Heart right ventricle (tissue), 16 donors: Measurements from ENCODE around the gene NAV1. TPM values are rescaled to one million over a fixed set of nuclear protein-coding genes. Genes with fewer than 3 reads are reported as not detected.
A peak's percentile ranks its signal among the peaks of the same experiment; 100 is the strongest.

Experiments used
- ATAC-seq, 8 donors: fragments of 200-7000 bp; cut with Tn5 transposase; one replicate each; pipeline ENCODE4 v1.9.1; 2020; ENCODE audit warnings: mild to moderate bottlenecking in 8 of 8, moderate library complexity in 8 of 8, moderate number of reproducible peaks in 1 of 8
- DNase-seq, 2 donors: peaks; one replicate each; pipeline ENCODE4 v3.0.0-alpha.2; 2020
- H3K27ac ChIP-seq, 10 donors: fragments of 200-600 bp; sonication (generic) in 2 of 10; one replicate each; pipeline versions ENCODE4 v1.5.0 to v1.8.0; 2020 to 2022; ENCODE audit warnings: mild to moderate bottlenecking in 3 of 10
- H3K27me3 ChIP-seq, 7 donors: fragments of 200-600 bp; one replicate each; pipeline ENCODE4 v1.8.0; 2021 to 2022; ENCODE audit warnings: mild to moderate bottlenecking in 2 of 7
- H3K36me3 ChIP-seq, 9 donors: fragments of 200-600 bp; sonication (generic) in 1 of 9; one replicate each; pipeline versions ENCODE4 v1.5.0 to v1.8.0; 2020 to 2022; ENCODE audit warnings: mild to moderate bottlenecking in 2 of 9
- H3K4me1 ChIP-seq, 9 donors: fragments of 200-600 bp; sonication (generic) in 1 of 9; one replicate each; pipeline versions ENCODE4 v1.5.0 to v1.8.0; 2020 to 2022; ENCODE audit warnings: mild to moderate bottlenecking in 4 of 9
- H3K4me3 ChIP-seq, 10 donors: fragments of 200-600 bp; sonication (generic) in 2 of 10; one replicate each; pipeline versions ENCODE4 v1.5.0 to v1.8.0; 2020 to 2022; ENCODE audit warnings: mild to moderate bottlenecking in 7 of 10, moderate library complexity in 2 of 10
- H3K9me3 ChIP-seq, 11 donors: fragments of 200-600 bp in 10 of 11; sonication (generic) in 2 of 11; one replicate each; pipeline versions ENCODE4 v1.5.0 to v1.8.0; 2013 to 2022; ENCODE audit warnings: mild to moderate bottlenecking in 2 of 11, control low read depth in 1 of 11, moderate library complexity in 1 of 11
- CTCF ChIP-seq, 9 donors: fragments of 200-600 bp; sonication (generic) in 2 of 9; IDR thresholded peaks; one replicate each; pipeline versions ENCODE4 v1.5.0 to v1.8.0; 2021 to 2022; ENCODE audit warnings: antibody characterized with exemption in 9 of 9, mild to moderate bottlenecking in 5 of 9, moderate library complexity in 1 of 9
- WGBS, 2 donors: extraction: QIAGEN DNeasy Blood & Tissue Kit; methylation state at CpG; one replicate each; pipeline ENCODE4 v1.1.7; 2013; ENCODE audit warnings: inconsistent platforms in 1 of 2; 5-methylcytosine and 5-hydroxymethylcytosine counted together
- intact Hi-C, 10 donors: fragments of 100-400 bp; cut with DNase I; formaldehyde crosslinking; loops; one replicate each; pipeline versions ENCODE4 v1.11.1 to v1.14.2; 2022
- polyA plus RNA-seq, 2 donors: library from polyadenylated mRNA; stranded (reverse); fragments of 200-250 nt; gene quantifications; one replicate each; pipeline ENCODE4 v1.2.3, GENCODE V29; 2013
- total RNA-seq, 10 donors: library from RNA; stranded (reverse); fragmentation: NEBNext Ultra II Directional in 3 of 10; extraction: Animal tissue kit (Norgen Biotek cat#: 25700) in 3 of 10; gene quantifications; one replicate each; pipeline versions ENCODE4 v1.2.1 to v1.2.4, GENCODE V29; 2021 to 2023
- donor health status: Arrhythmogenic right ventricular cardiomyopathy.
- donor health status: ischemic (EF 13 %, LVEDD 7.1; RV severe dilation, severe dysfunction).
- donor health status: healthy with polysubstance abuse.
- donor health status: DM: no; HTN: yes; CAD: no.
- donor health status: DM: no; HTN: no; CAD: no.
- donor health status: ischemic (EF 25% LVEDD 6.9; RV normal size, moderate dysfunction).
- donor health status: ischemic (EF 25% LVEDD 5.7; RV mildly dilated, moderate dysfunction).
- donor health status: healthy.
- donor health status: DM: yes; HTN: yes; CAD: no.
- donor health status: Ischemic cardiomyopathy.
- donor health status: ischemic (EF 35%, LVEDD 5.7; RV mildly dilated, moderate dysfunction).
- donor health status: nonischemic (EF 11% LVEDD 7.7; RV severe dilation, severe dysfunction).
- donor health status: DM: yes; HTN: yes; CAD: no.
- donor health status: PGD.
- donor health status: ischemic (EF 29% LVEDD 5.4; RV normal size, mild dysfunction).
- donor health status: nonischemic (EF 23%, LVEDD 6.1; RV moderate dilation, normal function).

Gene NAV1
- total and polyA plus RNA-seq, 12 donors: 13.7 to 111 (median 81.8) TPM

- no peak for TF ChIP-seq CTCF (IDR thresholded peaks at IDR 0.05)
- no peak for DNase-seq
- H3K36me3 ChIP-seq: peaks cover 0 to 4% (median 0%) of the 10 kb centered on the region in 9 donors
- H3K27me3 ChIP-seq: no peaks in the 10 kb centered on the region
- peak overlapping the region in 5 of 10 donors; percentile 41 to 70 (median 56) for H3K27ac ChIP-seq
- intact Hi-C loops: loop anchor here in 5 of 10 donors (2.0 to 10.0 kb wide), 6 partner anchors 81 to 231 kb away; no protein-coding TSS in a partner anchor
- H3K9me3 ChIP-seq: no peaks in the 10 kb centered on the region
- no peak overlapping the region for H3K4me3 ChIP-seq
- H3K4me1 ChIP-seq: peaks cover 15 to 100% (median 84%) of the 10 kb centered on the region in 9 donors
- no peak for ATAC-seq
Observed at GRCh38 chr1:201561601-201562000, 22.7 kb downstream of the NAV1 start.

DNA sequence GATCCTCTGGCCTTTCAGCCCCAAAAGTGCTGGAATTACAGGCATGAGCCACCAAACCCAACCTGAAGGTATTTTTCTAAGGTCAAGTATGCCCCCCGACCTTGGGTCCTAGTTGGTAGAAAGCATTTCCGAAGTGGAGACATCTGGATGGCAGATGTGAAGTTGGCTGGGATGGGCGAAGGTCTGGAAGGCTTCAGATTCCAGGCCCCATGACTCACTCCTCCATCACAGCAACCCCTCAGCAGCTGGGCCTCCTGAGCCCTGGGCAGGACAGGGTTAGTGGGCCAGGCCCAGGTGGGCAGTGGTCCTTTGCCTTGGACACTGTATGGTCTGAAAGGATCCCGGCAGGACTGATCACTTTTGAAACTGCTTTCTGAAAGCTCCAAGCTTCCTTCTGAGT is 23.3 kb downstream of the NAV1 start:
- Histone ChIP-seq H3K4me3 (no peak overlapping the region), H3K27me3 (no peaks in the 10 kb centered on the region), H3K9me3 (no peaks in the 10 kb centered on the region), H3K36me3 (peaks cover 0 to 4% (median 0%) of the 10 kb centered on the region in 9 donors), H3K4me1 (peaks cover 16 to 100% (median 82%) of the 10 kb centered on the region in 9 donors), H3K27ac (peak overlapping the region in 9 of 10 donors; percentile 33 to 70 (median 52))
- peak in 2 of 8 donors; percentile 24 to 56 for ATAC-seq
- no peak for TF ChIP-seq CTCF (IDR thresholded peaks at IDR 0.05)
- peak in 1 of 2 donors; percentile 33 for DNase-seq
- WGBS, 2 donors: 54 to 61% methylated on average over 4 of the region's 4 CpGs
- intact Hi-C loops: loop anchor here in 4 of 10 donors (5.0 to 10.0 kb wide), 5 partner anchors 80 to 230 kb away; no protein-coding TSS in a partner anchor

DNA sequence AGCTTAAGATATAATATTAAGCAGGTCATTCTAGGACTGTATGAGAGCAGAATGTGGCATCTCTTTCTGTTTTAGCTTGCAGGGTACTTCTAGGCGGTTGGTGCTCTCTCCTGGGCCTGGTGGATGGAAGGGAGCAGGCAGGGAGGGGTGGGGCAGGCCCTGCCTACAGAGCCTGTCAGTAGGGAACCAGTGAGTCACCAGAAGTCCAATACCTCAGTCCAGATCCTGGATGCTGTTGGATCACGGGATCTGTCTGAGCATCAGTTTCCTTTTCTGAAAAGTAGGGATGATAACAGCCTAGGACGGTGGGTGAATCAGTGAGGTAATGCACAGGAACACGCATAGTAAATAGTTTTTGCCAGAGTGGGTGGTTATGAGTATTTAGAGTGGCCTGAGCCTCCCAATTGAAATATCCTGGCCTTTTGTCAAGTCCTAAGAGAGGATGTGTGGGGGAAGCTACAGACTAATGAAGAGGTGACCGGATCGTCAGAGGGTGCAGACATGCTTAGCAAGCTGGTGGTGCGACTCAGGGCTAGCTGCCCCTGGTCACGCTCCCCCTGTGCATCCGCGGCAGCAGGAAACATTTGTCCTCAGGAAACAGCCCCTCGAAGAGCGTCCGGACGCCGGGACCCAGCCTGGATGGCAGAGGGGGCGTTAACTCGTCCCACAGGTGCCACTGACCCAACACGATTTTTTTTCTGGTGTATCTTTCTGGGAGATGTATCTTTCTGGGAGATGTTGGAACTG is 23.9 kb downstream of the NAV1 start:
- no peak for TF ChIP-seq CTCF (IDR thresholded peaks at IDR 0.05)
- no peaks in the 10 kb centered on the region for H3K27me3 ChIP-seq
- H3K4me3 ChIP-seq: no peak overlapping the region
- H3K4me1 ChIP-seq: peaks cover 16 to 100% (median 78%) of the 10 kb centered on the region in 9 donors
- peak overlapping the region in 9 of 10 donors; percentile 33 to 70 (median 52) for H3K27ac ChIP-seq
- ATAC-seq (peak in 6 of 8 donors; percentile 32 to 72 (median 48)), DNase-seq (no peak)
- H3K9me3 ChIP-seq: no peaks in the 10 kb centered on the region
- peaks cover 0 to 4% (median 0%) of the 10 kb centered on the region in 9 donors for H3K36me3 ChIP-seq
- 64 to 65% methylated on average over 18 of the region's 18 CpGs for WGBS, 2 donors
- intact Hi-C loops: loop anchor here in 4 of 10 donors (5.0 to 10.0 kb wide), 5 partner anchors 79 to 229 kb away; no protein-coding TSS in a partner anchor

DNA sequence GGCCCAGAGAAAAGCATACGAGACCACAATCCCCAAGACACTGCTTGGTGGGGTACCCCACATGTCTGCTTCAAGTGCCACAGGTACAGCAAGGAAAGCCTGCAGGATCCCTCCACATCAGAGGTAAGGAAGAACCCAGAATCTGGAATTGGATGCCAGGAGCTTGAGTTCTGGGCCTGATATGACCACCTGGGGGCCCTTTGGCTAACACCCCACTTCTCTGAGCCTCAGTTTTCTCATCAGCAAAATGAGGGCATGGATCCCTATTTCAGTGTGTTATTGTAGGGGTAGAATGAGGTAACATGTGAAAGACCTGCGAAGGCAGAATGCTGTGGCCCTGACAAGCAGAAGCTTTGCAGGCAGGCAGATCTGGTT is 24.5 kb downstream of the NAV1 start:
- Histone ChIP-seq H3K4me1 (peaks cover 16 to 100% (median 76%) of the 10 kb centered on the region in 9 donors), H3K27me3 (no peaks in the 10 kb centered on the region), H3K27ac (peak overlapping the region in 5 of 10 donors; percentile 41 to 70 (median 56)), H3K9me3 (no peaks in the 10 kb centered on the region), H3K36me3 (peaks cover 0 to 4% (median 0%) of the 10 kb centered on the region in 9 donors), H3K4me3 (no peak overlapping the region)
- DNase-seq (no peak), ATAC-seq (no peak)
- intact Hi-C loops: loop anchor here in 4 of 10 donors (5.0 to 10.0 kb wide), 5 partner anchors 79 to 229 kb away; no protein-coding TSS in a partner anchor
- no peak for TF ChIP-seq CTCF (IDR thresholded peaks at IDR 0.05)
- 81 to 90% methylated on average over 2 of the region's 2 CpGs for WGBS, 2 donors
